ENCODE results near the gene C1orf226.

The C1orf226 gene

GRCh38 chr1:162373541-162374260 is 7.8 kb upstream of the C1orf226 start:
- Histone ChIP-seq H4K91ac (ENCODE audit: low read length) (no peak overlapping the region), H2AFZ (ENCODE audit: low read depth, low read length) (no peak overlapping the region), H3K14ac (ENCODE audit: low read length in 2 of 2) (no peak overlapping the region), H3K79me1 (replicated peaks; ENCODE audit: low read length, poor library complexity, severe bottlenecking) (no peaks in the 10 kb centered on the region), H2BK120ac (ENCODE audit: low read depth, low read length) (no peak overlapping the region), H2BK15ac (ENCODE audit: low read depth, poor library complexity, severe bottlenecking) (no peak overlapping the region), H2BK5ac (ENCODE audit: low read depth, low read length, poor library complexity, severe bottlenecking) (no peak overlapping the region), H3K36me3 (ENCODE audit: control insufficient read depth in 1 of 2, insufficient read depth in 2 of 2, low read depth in 1 of 2, low read length in 2 of 2) (no peaks in the 10 kb centered on the region), H3K23ac (ENCODE audit: low read length in 2 of 2) (peak overlapping the region in 1 of 2 experiments; percentile 51), H3K4me1 (ENCODE audit: control insufficient read depth, insufficient read depth, low read depth, low read length) (peaks cover 25% of the 10 kb centered on the region), H3K9ac (ENCODE audit: low read length) (no peak overlapping the region), H3K4me2 (ENCODE audit: low read length, poor library complexity, severe bottlenecking) (no peak overlapping the region), H4K8ac (ENCODE audit: low read length) (no peak overlapping the region), H3K9me3 (ENCODE audit: control insufficient read depth, low read length) (no peaks in the 10 kb centered on the region), H3K4me3 (ENCODE audit: insufficient read depth in 1 of 2, low read depth in 1 of 2, low read length in 2 of 2) (no peak overlapping the region), H3K4ac (ENCODE audit: low read depth in 1 of 2, low read length in 2 of 2) (no peak overlapping the region), H2BK12ac (ENCODE audit: low read length in 2 of 2) (no peak overlapping the region), H3K27ac (ENCODE audit: low read length, poor library complexity, severe bottlenecking) (no peak overlapping the region), H2AK5ac (ENCODE audit: low read length, severe bottlenecking) (no peak overlapping the region), H3K18ac (ENCODE audit: low read depth in 1 of 2, low read length in 2 of 2) (no peak overlapping the region), H3K27me3 (ENCODE audit: control insufficient read depth in 1 of 2, insufficient read depth in 1 of 2, low read length in 2 of 2) (peaks cover 0 to 15% of the 10 kb centered on the region in 2 experiments)
- DNase-seq = peak; percentile 71
- 65% methylated on average over 8 of the region's 8 CpGs for WGBS

DNA sequence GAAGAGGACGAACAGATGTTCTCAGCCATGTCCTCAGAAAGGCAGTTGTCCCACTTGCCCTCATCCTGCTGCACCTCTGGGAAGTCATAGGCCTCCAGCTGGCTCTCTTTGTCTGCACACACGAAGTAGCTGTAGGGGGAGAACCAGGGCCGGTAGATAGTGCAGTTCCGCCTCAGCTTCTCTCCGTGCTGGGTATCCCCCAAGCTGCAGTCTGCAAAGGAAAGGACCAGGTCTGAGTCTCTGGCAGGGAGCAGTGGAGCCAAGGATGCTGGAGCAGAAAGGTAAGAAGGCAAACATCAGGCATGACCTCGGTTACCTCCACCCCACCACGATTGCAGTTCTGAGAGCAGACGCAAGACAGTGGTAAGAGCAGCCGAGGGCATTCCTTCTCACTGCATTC is 7.1 kb upstream of the C1orf226 start:
- Histone ChIP-seq H4K8ac (ENCODE audit: low read length) (no peak overlapping the region), H3K4ac (ENCODE audit: low read depth in 1 of 2, low read length in 2 of 2) (no peak overlapping the region), H3K36me3 (ENCODE audit: control insufficient read depth in 1 of 2, insufficient read depth in 2 of 2, low read depth in 1 of 2, low read length in 2 of 2) (no peaks in the 10 kb centered on the region), H2BK5ac (ENCODE audit: low read depth, low read length, poor library complexity, severe bottlenecking) (no peak overlapping the region), H2BK120ac (ENCODE audit: low read depth, low read length) (no peak overlapping the region), H3K4me1 (ENCODE audit: control insufficient read depth, insufficient read depth, low read depth, low read length) (peaks cover 25% of the 10 kb centered on the region), H3K27me3 (ENCODE audit: control insufficient read depth in 1 of 2, insufficient read depth in 1 of 2, low read length in 2 of 2) (peaks cover 0 to 8% of the 10 kb centered on the region in 2 experiments), H2AK5ac (ENCODE audit: low read length, severe bottlenecking) (no peak overlapping the region), H3K79me1 (replicated peaks; ENCODE audit: low read length, poor library complexity, severe bottlenecking) (no peaks in the 10 kb centered on the region), H3K4me2 (ENCODE audit: low read length, poor library complexity, severe bottlenecking) (no peak overlapping the region), H2AFZ (ENCODE audit: low read depth, low read length) (no peak overlapping the region), H2BK15ac (ENCODE audit: low read depth, poor library complexity, severe bottlenecking) (no peak overlapping the region), H3K9ac (ENCODE audit: low read length) (no peak overlapping the region), H3K14ac (ENCODE audit: low read length in 2 of 2) (no peak overlapping the region), H4K91ac (ENCODE audit: low read length) (no peak overlapping the region), H3K4me3 (ENCODE audit: insufficient read depth in 1 of 2, low read depth in 1 of 2, low read length in 2 of 2) (no peak overlapping the region), H3K18ac (ENCODE audit: low read depth in 1 of 2, low read length in 2 of 2) (no peak overlapping the region), H2BK12ac (ENCODE audit: low read length in 2 of 2) (no peak overlapping the region), H3K23ac (ENCODE audit: low read length in 2 of 2) (no peak overlapping the region), H3K27ac (ENCODE audit: low read length, poor library complexity, severe bottlenecking) (no peak overlapping the region), H3K9me3 (ENCODE audit: control insufficient read depth, low read length) (no peaks in the 10 kb centered on the region)
- 92% methylated on average over 9 of the region's 9 CpGs for WGBS
- DNase-seq = no peak

DNA sequence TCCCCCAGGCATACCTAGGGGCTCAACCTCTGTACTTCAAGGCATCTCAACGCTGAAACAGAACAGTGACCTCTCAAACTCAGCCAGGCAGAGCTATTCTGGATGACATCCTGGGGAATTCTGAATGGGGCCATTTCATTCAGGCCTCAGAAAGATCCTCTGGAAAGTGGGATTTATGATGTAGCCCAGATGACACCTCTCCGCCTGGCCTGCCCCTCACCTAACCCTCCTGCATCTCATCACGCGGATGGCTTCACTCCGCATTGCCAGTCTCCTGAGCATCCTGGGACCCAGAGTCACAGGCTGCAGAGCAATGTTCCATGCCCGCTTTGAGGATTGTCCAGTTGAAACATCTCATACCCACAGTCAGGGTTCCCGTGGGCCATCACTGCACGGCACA is 6.1 kb upstream of the C1orf226 start:
- WGBS = 83% methylated on average over 8 of the region's 8 CpGs
- Histone ChIP-seq H2BK12ac (ENCODE audit: low read length in 2 of 2) (no peak overlapping the region), H2BK120ac (ENCODE audit: low read depth, low read length) (no peak overlapping the region)

GRCh38 chr1:162376691-162377090 is 4.8 kb upstream of the C1orf226 start, which contains the start of gene SPATA46:
Gene SPATA46, minus strand, starts transcription at chr1:162376854. Its CDS starts 64 bp downstream, at chr1:162376790.
- no peak within 1 kb of the TSS for H3K27ac ChIP-seq (ENCODE audit: low read length, poor library complexity, severe bottlenecking)
- no peak within 1 kb of the TSS for H2AK5ac ChIP-seq (ENCODE audit: low read length, severe bottlenecking)
- H3K9ac ChIP-seq (ENCODE audit: low read length) = no peak within 1 kb of the TSS
- H4K91ac ChIP-seq (ENCODE audit: low read length) = no peak within 1 kb of the TSS
- no peak within 1 kb of the TSS for H2BK12ac ChIP-seq (ENCODE audit: low read length in 2 of 2)
- 94% methylated on average over 5 of the region's 5 CpGs for WGBS
- no peaks in the 10 kb centered on the region for H3K79me1 ChIP-seq (replicated peaks; ENCODE audit: low read length, poor library complexity, severe bottlenecking)
- no peaks in the 10 kb centered on the region for H3K36me3 ChIP-seq (ENCODE audit: control insufficient read depth in 1 of 2, insufficient read depth in 2 of 2, low read depth in 1 of 2, low read length in 2 of 2)
- H3K4me2 ChIP-seq (ENCODE audit: low read length, poor library complexity, severe bottlenecking) = no peak within 1 kb of the TSS
- no peak within 1 kb of the TSS for H2AFZ ChIP-seq (ENCODE audit: low read depth, low read length)
- no peak within 1 kb of the TSS for H3K4ac ChIP-seq (ENCODE audit: low read depth in 1 of 2, low read length in 2 of 2)
- H2BK120ac ChIP-seq (ENCODE audit: low read depth, low read length) = no peak within 1 kb of the TSS
- peaks cover 0 to 4% of the 10 kb centered on the region in 2 experiments for H3K27me3 ChIP-seq (ENCODE audit: control insufficient read depth in 1 of 2, insufficient read depth in 1 of 2, low read length in 2 of 2)
- no peak within 1 kb of the TSS for H3K23ac ChIP-seq (ENCODE audit: low read length in 2 of 2)
- H3K4me1 ChIP-seq (ENCODE audit: control insufficient read depth, insufficient read depth, low read depth, low read length) = peaks cover 23% of the 10 kb centered on the region
- DNase-seq = no peak
- H2BK5ac ChIP-seq (ENCODE audit: low read depth, low read length, poor library complexity, severe bottlenecking) = no peak within 1 kb of the TSS
- H3K9me3 ChIP-seq (ENCODE audit: control insufficient read depth, low read length) = no peaks in the 10 kb centered on the region
- H3K18ac ChIP-seq (ENCODE audit: low read depth in 1 of 2, low read length in 2 of 2) = no peak within 1 kb of the TSS
- H2BK15ac ChIP-seq (ENCODE audit: low read depth, poor library complexity, severe bottlenecking) = no peak within 1 kb of the TSS
- H3K14ac ChIP-seq (ENCODE audit: low read length in 2 of 2) = no peak within 1 kb of the TSS
- H3K4me3 ChIP-seq (ENCODE audit: insufficient read depth in 1 of 2, low read depth in 1 of 2, low read length in 2 of 2) = no peak within 1 kb of the TSS
- no peak within 1 kb of the TSS for H4K8ac ChIP-seq (ENCODE audit: low read length)

More for the DNA sequence above, 6.1 kb upstream of the C1orf226 start:
- H2AFZ ChIP-seq (ENCODE audit: low read depth, low read length) = no peak overlapping the region
- no peak overlapping the region for H3K18ac ChIP-seq (ENCODE audit: low read depth in 1 of 2, low read length in 2 of 2)
- no peak overlapping the region for H4K8ac ChIP-seq (ENCODE audit: low read length)
- H3K79me1 ChIP-seq (replicated peaks; ENCODE audit: low read length, poor library complexity, severe bottlenecking) = no peaks in the 10 kb centered on the region
- no peak overlapping the region for H3K4me3 ChIP-seq (ENCODE audit: insufficient read depth in 1 of 2, low read depth in 1 of 2, low read length in 2 of 2)
- H2BK5ac ChIP-seq (ENCODE audit: low read depth, low read length, poor library complexity, severe bottlenecking) = no peak overlapping the region
- no peak for DNase-seq
- H3K4me2 ChIP-seq (ENCODE audit: low read length, poor library complexity, severe bottlenecking) = no peak overlapping the region
- H3K9me3 ChIP-seq (ENCODE audit: control insufficient read depth, low read length) = no peaks in the 10 kb centered on the region
- H2AK5ac ChIP-seq (ENCODE audit: low read length, severe bottlenecking) = peak overlapping the region; percentile 20
- no peak overlapping the region for H3K9ac ChIP-seq (ENCODE audit: low read length)
- H3K27ac ChIP-seq (ENCODE audit: low read length, poor library complexity, severe bottlenecking) = no peak overlapping the region
- H3K36me3 ChIP-seq (ENCODE audit: control insufficient read depth in 1 of 2, insufficient read depth in 2 of 2, low read depth in 1 of 2, low read length in 2 of 2) = no peaks in the 10 kb centered on the region
- H2BK15ac ChIP-seq (ENCODE audit: low read depth, poor library complexity, severe bottlenecking) = no peak overlapping the region
- H4K91ac ChIP-seq (ENCODE audit: low read length) = no peak overlapping the region
- H3K4me1 ChIP-seq (ENCODE audit: control insufficient read depth, insufficient read depth, low read depth, low read length) = peaks cover 25% of the 10 kb centered on the region
- no peak overlapping the region for H3K23ac ChIP-seq (ENCODE audit: low read length in 2 of 2)
- H3K14ac ChIP-seq (ENCODE audit: low read length in 2 of 2) = no peak overlapping the region
- peaks cover 0 to 4% of the 10 kb centered on the region in 2 experiments for H3K27me3 ChIP-seq (ENCODE audit: control insufficient read depth in 1 of 2, insufficient read depth in 1 of 2, low read length in 2 of 2)
- no peak overlapping the region for H3K4ac ChIP-seq (ENCODE audit: low read depth in 1 of 2, low read length in 2 of 2)
